ENCODE results near the gene UBAP1L. TPM values are rescaled to one million over a fixed set of nuclear protein-coding genes. Genes with fewer than 3 reads are reported as not detected.
"Not testable (repeated sequence)": the region's sequence is repeated elsewhere in the genome, so short reads cannot be mapped to it uniquely, and the experiment has no call there.

The UBAP1L gene
- total RNA-seq (3.9 TPM), polyA plus RNA-seq (1.9 TPM)

- Histone ChIP-seq H3K36me3 (ENCODE audit: insufficient read depth) (peaks cover 13% of the 10 kb centered on the region), H3K4me1 (ENCODE audit: insufficient read depth) (no peaks in the 10 kb centered on the region), H3K27ac (ENCODE audit: low read depth) (no peak within 1 kb of the TSS), H3K4me3 (ENCODE audit: low read depth, low read length) (no peak within 1 kb of the TSS)
- 71% methylated on average over 2 of the region's 2 CpGs for WGBS
- DNase-seq (ENCODE audit: extremely low spot score): no peak
Observed at GRCh38 chr15:65115086-65115485, at the start of gene UBAP1L. Gene UBAP1L (minus strand): TSS chr15:65115200. CDS start chr15:65106215, 8,985 bp downstream.

DNA sequence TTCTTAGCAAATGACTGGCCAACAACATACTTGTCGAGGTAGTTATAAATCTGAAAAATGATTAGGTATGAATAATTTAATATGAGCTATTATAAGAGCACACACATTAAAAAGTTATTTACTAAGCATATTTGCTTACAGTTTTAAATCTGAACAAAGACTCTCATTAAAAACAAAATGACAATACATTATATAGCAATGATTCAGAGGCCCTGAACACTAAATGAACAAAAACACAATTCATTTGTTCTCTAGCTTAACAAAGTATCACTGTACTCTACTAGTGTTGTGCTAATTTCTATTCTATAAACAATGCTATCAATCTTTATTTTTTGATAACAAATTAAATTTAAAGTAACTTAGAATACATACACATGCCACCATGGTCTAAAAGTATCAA, 49.1 kb upstream of the UBAP1L start:
- WGBS: 86% methylated on average over 1 of the region's 1 CpG
- no peak overlapping the region for H3K27ac ChIP-seq (ENCODE audit: low read depth)

DNA sequence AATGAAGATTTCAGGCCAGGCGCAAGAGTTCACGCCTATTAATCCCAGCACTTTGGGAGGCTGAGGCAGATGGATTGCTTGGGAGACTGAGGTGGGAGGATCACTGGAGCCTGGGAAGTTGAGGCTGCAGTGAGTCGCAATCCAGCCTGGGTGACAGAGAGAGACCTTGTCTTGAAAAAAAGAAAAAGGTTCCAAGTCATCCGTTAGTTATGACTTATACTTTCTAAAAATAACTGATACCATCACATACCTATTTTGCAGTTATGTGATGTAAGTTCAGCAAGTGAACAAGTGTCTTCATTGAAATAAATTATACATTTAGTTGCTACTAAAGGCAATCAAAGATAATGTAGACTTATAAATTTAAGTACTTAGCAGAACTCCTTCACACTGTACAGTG, 48.0 kb upstream of the UBAP1L start:
- H3K36me3 ChIP-seq (ENCODE audit: insufficient read depth): peaks cover 6% of the 10 kb centered on the region
- no peak for DNase-seq (ENCODE audit: extremely low spot score)
- WGBS: 83% methylated on average over 4 of the region's 4 CpGs
- H3K27ac ChIP-seq (ENCODE audit: low read depth): no peak overlapping the region
- no peaks in the 10 kb centered on the region for H3K4me1 ChIP-seq (ENCODE audit: insufficient read depth)
- no peak overlapping the region for H3K4me3 ChIP-seq (ENCODE audit: low read depth, low read length)

More for the DNA sequence above, 49.1 kb upstream of the UBAP1L start:
- Histone ChIP-seq H3K4me1 (ENCODE audit: insufficient read depth) (no peaks in the 10 kb centered on the region), H3K36me3 (ENCODE audit: insufficient read depth) (peaks cover 4% of the 10 kb centered on the region), H3K4me3 (ENCODE audit: low read depth, low read length) (no peak overlapping the region)
- no peak for DNase-seq (ENCODE audit: extremely low spot score)

GRCh38 chr15:65156692-65157091, 41.7 kb upstream of the UBAP1L start:
- DNase-seq (ENCODE audit: extremely low spot score): no peak
- Histone ChIP-seq H3K36me3 (ENCODE audit: insufficient read depth) (peaks cover 10% of the 10 kb centered on the region), H3K27ac (ENCODE audit: low read depth) (no peak overlapping the region), H3K4me3 (ENCODE audit: low read depth, low read length) (no peak overlapping the region), H3K4me1 (ENCODE audit: insufficient read depth) (no peaks in the 10 kb centered on the region)
- 71% methylated on average over 5 of the region's 5 CpGs for WGBS

DNA sequence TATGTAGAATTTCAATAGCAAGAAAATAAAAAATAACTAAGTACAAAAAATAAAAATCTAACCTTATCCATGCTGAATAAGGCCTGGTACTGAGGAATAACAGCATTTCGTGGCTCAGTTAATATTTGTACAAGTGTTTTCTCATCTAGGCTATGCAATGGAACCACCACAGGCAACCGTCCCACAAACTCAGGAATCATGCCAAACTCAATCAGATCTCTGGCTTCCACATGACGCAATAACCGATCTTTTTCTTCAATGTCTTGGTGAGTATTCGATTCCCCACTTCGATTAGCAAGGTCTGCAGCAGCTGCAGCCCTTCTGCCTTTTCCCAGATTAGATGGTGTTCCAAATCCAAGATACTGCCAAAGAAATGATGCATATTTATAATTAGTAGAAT, 39.7 kb upstream of the UBAP1L start:
- WGBS: 88% methylated on average over 6 of the region's 6 CpGs
- Histone ChIP-seq H3K4me1 (ENCODE audit: insufficient read depth) (no peaks in the 10 kb centered on the region), H3K27ac (ENCODE audit: low read depth) (no peak overlapping the region), H3K36me3 (ENCODE audit: insufficient read depth) (peaks cover 10% of the 10 kb centered on the region), H3K4me3 (ENCODE audit: low read depth, low read length) (no peak overlapping the region)
- DNase-seq (ENCODE audit: extremely low spot score): no peak

DNA sequence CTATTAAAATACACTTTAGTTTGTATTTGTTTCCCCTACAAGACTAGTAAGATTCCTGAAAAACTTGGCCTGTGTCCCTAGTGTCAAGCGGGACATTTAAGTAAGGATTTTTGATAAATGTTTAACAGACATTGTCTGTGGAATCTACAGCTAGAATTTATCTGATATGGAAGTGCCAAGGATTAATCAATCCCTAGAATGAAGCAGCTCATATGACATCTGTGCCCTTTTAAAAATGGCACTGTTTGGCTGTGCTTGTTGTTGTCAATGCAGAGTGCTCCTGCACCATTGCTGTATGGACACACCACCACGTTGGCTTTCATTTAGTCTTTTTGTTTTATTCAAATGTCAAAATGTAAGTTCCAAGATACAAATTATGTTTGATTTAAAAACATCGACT, 32.9 kb upstream of the UBAP1L start:
- 74% methylated on average over 3 of the region's 3 CpGs for WGBS
- Histone ChIP-seq H3K4me1 (ENCODE audit: insufficient read depth) (no peaks in the 10 kb centered on the region), H3K36me3 (ENCODE audit: insufficient read depth) (peaks cover 6% of the 10 kb centered on the region), H3K27ac (ENCODE audit: low read depth) (no peak overlapping the region), H3K4me3 (ENCODE audit: low read depth, low read length) (no peak overlapping the region)
- DNase-seq (ENCODE audit: extremely low spot score): no peak

DNA sequence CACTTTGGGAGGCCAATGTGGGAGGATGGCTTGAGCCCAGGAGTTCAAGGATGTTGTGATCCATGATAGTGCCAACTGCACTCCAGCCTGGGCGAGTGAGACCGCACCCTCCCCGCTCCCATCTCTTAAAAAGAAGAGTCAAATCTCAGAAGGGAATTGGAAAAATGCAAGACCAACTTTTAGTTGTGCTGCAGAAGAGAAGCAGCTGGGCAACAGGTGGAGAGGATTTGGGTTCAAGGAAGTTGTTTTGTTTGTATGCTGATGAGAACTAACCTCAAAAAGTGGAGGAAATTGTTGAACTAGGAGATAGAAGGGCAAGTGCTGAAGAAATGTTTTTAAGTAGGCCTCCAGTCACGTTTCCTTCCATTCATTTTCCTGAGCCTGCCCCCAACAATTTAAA, 31.4 kb upstream of the UBAP1L start:
- Histone ChIP-seq H3K4me1 (ENCODE audit: insufficient read depth) (no peaks in the 10 kb centered on the region), H3K36me3 (ENCODE audit: insufficient read depth) (peaks cover 4% of the 10 kb centered on the region), H3K4me3 (ENCODE audit: low read depth, low read length) (no peak overlapping the region), H3K27ac (ENCODE audit: low read depth) (no peak overlapping the region)
- 73% methylated on average over 4 of the region's 4 CpGs for WGBS
- DNase-seq (ENCODE audit: extremely low spot score): no peak

- H3K4me3 ChIP-seq (ENCODE audit: low read depth, low read length); H3K27ac ChIP-seq (ENCODE audit: low read depth); H3K36me3 ChIP-seq (ENCODE audit: insufficient read depth); DNase-seq (ENCODE audit: extremely low spot score); H3K4me1 ChIP-seq (ENCODE audit: insufficient read depth): not testable (repeated sequence)
- WGBS: 91% methylated on average over 6 of the region's 6 CpGs
Observed at GRCh38 chr15:65138631-65139030, 23.6 kb upstream of the UBAP1L start.

DNA sequence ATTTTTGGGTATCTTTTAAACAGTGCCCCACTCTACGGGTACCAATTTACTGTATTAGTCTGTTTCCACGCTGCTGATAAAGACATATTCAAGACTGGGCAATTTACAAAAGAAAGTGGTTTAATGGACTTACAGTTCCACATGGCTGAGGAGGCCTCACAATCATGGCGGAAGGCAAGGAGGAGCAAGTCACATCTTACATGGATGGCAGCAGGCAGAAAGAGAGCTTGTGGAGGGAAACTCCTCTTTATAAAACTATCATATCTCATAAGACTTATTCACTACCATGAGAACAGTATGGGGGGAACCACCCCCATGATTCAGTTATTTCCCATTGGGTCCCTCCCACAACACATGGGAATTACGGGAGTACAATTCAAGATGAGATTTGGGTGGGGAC, 22.9 kb upstream of the UBAP1L start:
- 92% methylated on average over 4 of the region's 4 CpGs for WGBS

DNA sequence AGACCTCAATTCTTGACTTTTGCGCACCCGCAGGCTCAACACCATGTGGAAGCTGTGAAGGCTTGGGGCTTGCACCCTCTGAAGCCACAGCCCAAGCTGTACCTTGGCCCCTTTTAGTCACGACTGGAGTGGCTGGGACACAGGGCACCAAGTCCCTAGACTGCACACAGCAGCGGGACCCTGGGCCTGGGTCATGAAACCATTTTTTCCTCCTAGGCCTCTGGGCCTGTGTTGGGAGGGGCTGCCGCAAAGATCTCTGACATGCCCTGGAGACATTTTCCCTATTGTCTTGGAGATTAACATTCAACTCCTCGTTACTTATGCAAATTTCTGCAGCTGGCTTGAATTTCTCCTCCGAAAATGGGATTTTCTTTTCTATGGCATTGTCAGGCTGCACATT, 22.1 kb upstream of the UBAP1L start:
- 94% methylated on average over 7 of the region's 7 CpGs for WGBS

More for the DNA sequence above, 22.9 kb upstream of the UBAP1L start:
- not testable (repeated sequence) for H3K36me3 ChIP-seq (ENCODE audit: insufficient read depth); H3K27ac ChIP-seq (ENCODE audit: low read depth); H3K4me1 ChIP-seq (ENCODE audit: insufficient read depth); DNase-seq (ENCODE audit: extremely low spot score); H3K4me3 ChIP-seq (ENCODE audit: low read depth, low read length)

DNA sequence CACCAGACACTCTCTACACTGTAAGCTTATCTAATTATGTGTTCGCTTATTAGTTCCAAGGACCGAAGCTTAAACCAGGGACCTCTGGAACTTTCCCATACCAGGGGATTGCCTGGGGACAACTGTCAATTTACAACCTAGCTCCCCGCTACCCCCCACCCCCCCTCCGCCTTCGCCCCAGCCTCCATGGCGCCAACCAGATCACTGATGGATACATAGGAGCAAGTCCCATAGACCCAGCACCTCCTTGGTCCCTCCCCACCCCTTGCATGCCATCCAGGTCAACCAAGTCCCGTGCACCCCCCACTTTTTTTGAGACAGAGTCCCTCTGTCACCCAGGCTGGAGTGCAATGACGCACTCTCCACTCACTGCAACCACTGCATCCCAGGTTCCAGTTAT, 19.5 kb upstream of the UBAP1L start:
- Histone ChIP-seq H3K4me3 (ENCODE audit: low read depth, low read length) (no peak overlapping the region), H3K27ac (ENCODE audit: low read depth) (no peak overlapping the region), H3K4me1 (ENCODE audit: insufficient read depth) (no peaks in the 10 kb centered on the region), H3K36me3 (ENCODE audit: insufficient read depth) (no peaks in the 10 kb centered on the region)
- no peak for DNase-seq (ENCODE audit: extremely low spot score)
- WGBS: 93% methylated on average over 8 of the region's 8 CpGs

More for the DNA sequence above, 22.1 kb upstream of the UBAP1L start:
- H3K4me3 ChIP-seq (ENCODE audit: low read depth, low read length); H3K27ac ChIP-seq (ENCODE audit: low read depth); DNase-seq (ENCODE audit: extremely low spot score); H3K4me1 ChIP-seq (ENCODE audit: insufficient read depth); H3K36me3 ChIP-seq (ENCODE audit: insufficient read depth): not testable (repeated sequence)

DNA sequence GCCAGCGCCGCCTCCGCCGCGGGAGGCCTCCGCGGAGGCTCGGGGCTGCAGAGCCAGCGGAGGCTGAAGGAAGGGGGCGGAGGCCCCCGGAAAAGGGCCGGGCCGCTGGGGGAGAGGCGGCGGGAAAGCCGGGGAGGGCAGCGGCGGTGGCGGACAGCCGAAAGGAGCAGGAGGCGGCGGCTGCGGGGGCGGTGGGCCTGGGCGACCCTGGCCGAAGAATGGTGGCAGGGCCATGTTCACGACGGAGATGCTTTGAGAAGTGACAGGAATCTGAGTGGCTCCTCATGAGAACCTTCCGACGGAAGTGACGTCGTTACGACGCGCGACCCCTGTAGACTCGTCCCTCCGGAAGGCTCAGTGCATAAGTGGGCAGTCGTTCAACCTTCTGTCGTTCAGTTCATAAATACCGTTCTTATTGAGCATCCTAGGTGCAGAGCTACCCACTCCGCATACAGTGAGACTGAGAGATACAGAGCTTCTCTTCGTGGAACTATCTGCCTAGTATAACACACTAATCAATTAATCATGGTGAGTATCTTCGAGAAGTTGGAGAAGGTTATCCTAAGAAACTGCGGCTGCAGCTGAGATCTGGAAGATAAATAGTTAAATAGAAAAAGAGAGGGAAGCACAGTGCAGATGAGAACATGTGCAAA, 18.7 kb upstream of the UBAP1L start, which contains the start of gene PDCD7:
TSS of gene PDCD7 (minus strand) at position 261 of the 653 bp plus-strand sequence. CDS start at position 234, 27 bp downstream.
- Histone ChIP-seq H3K4me3 (ENCODE audit: low read depth, low read length) (peak within 1 kb of the TSS; percentile 98), H3K36me3 (ENCODE audit: insufficient read depth) (no peaks in the 10 kb centered on the region), H3K4me1 (ENCODE audit: insufficient read depth) (no peaks in the 10 kb centered on the region), H3K27ac (ENCODE audit: low read depth) (peak within 1 kb of the TSS; percentile 71)
- under 1% methylated on average over 45 of the region's 45 CpGs for WGBS
- peak; percentile 88 for DNase-seq (ENCODE audit: extremely low spot score)

GRCh38 chr15:65132878-65133547, 18.0 kb upstream of the UBAP1L start:
- peaks cover 2% of the 10 kb centered on the region for H3K36me3 ChIP-seq (ENCODE audit: insufficient read depth)
- no peak for DNase-seq (ENCODE audit: extremely low spot score)
- H3K4me3 ChIP-seq (ENCODE audit: low read depth, low read length): peak overlapping the region; percentile 98
- peak overlapping the region; percentile 71 for H3K27ac ChIP-seq (ENCODE audit: low read depth)
- WGBS: under 1% methylated on average over 93 of the region's 93 CpGs
- no peaks in the 10 kb centered on the region for H3K4me1 ChIP-seq (ENCODE audit: insufficient read depth)

DNA sequence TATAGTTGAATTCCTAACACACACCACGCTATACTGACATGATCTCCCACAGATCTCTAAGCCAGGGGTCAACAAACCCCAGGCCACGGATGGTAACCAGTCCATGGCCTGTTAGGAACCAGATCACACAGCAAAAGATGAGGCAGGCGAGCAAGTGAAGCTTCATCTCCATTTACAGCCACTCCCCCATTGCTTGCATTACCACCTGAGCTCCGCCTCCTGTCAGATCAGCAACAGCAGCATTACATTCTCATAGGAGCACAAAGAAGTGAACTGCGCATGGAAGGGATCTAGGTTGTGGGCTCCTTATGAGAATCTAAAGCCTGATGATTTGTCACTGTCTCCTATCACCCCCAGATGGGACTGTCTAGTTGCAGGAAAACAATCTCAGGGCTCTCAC, 15.9 kb upstream of the UBAP1L start:
- H3K4me1 ChIP-seq (ENCODE audit: insufficient read depth): no peaks in the 10 kb centered on the region
- H3K36me3 ChIP-seq (ENCODE audit: insufficient read depth): peaks cover 2% of the 10 kb centered on the region
- H3K4me3 ChIP-seq (ENCODE audit: low read depth, low read length): no peak overlapping the region
- no peak for DNase-seq (ENCODE audit: extremely low spot score)
- 82% methylated on average over 5 of the region's 5 CpGs for WGBS
- H3K27ac ChIP-seq (ENCODE audit: low read depth): no peak overlapping the region
